NT2/D1 (cell line): Measurements from ENCODE around the gene SDR42E2.

Experiments
- DNase-seq: peaks from one replicate; pipeline ENCODE4 v3.0.0-alpha.2; 2011; ENCODE audit warnings: low read depth, low spot score
- H3K27me3 ChIP-seq: 2 replicates; pipeline ENCODE4 v1.6.0; 2011; ENCODE audit warnings: mild to moderate bottlenecking; ENCODE audit not compliant: insufficient read length, insufficient read depth
- H3K36me3 ChIP-seq: 2 replicates; pipeline ENCODE4 v1.6.1; 2011; ENCODE audit warnings: mild to moderate bottlenecking, low read length, mixed read lengths; ENCODE audit not compliant: insufficient read depth, insufficient read length
- H3K4me1 ChIP-seq: 2 replicates; pipeline ENCODE4 v1.5.1; 2011; ENCODE audit not compliant: insufficient read depth, insufficient read length
- H3K4me3 ChIP-seq: 2 replicates; pipeline ENCODE4 v1.5.1; 2011; ENCODE audit warnings: low read depth; ENCODE audit not compliant: insufficient read length
- H3K9ac ChIP-seq: 2 replicates; pipeline ENCODE4 v1.6.0; 2011; ENCODE audit warnings: low read depth; ENCODE audit not compliant: insufficient read length
- H3K9me3 ChIP-seq: 2 replicates; pipeline ENCODE4 v1.5.1; 2011; ENCODE audit warnings: mild to moderate bottlenecking, low read length; ENCODE audit not compliant: insufficient read depth
- SUZ12 ChIP-seq: IDR thresholded peaks from 2 replicates; pipeline ENCODE4 v1.6.1; 2011; ENCODE audit not compliant: insufficient read length, insufficient read depth; ENCODE audit errors: extremely low read depth
- YY1 ChIP-seq: IDR thresholded peaks from 2 replicates; pipeline ENCODE4 v1.6.1; 2011; ENCODE audit not compliant: insufficient read length, insufficient read depth
- ZNF274 ChIP-seq: IDR thresholded peaks from 2 replicates; pipeline ENCODE4 v1.6.1; 2011; ENCODE audit warnings: mild to moderate bottlenecking, low read depth, low read length

SDR42E2 gene

GRCh38 chr16:22222006-22222405 lies 59.7 kb downstream of the SDR42E2 start:
- DNase-seq: no peak
- no peak overlapping the region for H3K9ac ChIP-seq
- H3K36me3 ChIP-seq: peaks cover 12% of the 10 kb centered on the region
- no peak overlapping the region for H3K4me3 ChIP-seq
- peaks cover 5% of the 10 kb centered on the region for H3K4me1 ChIP-seq
- H3K27me3 ChIP-seq: no peaks in the 10 kb centered on the region
- no peaks in the 10 kb centered on the region for H3K9me3 ChIP-seq
- TF ChIP-seq YY1 (no peak), ZNF274 (no peak), SUZ12 (no peak)

- Histone ChIP-seq H3K4me3 (no peak overlapping the region), H3K9ac (no peak overlapping the region), H3K4me1 (peaks cover 5% of the 10 kb centered on the region), H3K9me3 (no peaks in the 10 kb centered on the region), H3K36me3 (peaks cover 17% of the 10 kb centered on the region), H3K27me3 (no peaks in the 10 kb centered on the region)
- no peak for TF ChIP-seq SUZ12
- no peak for TF ChIP-seq ZNF274
- no peak for TF ChIP-seq YY1
- DNase-seq: no peak
These were observed 60.7 kb downstream of the SDR42E2 start for GRCh38 chr16:22222998-22223397.

- TF ChIP-seq ZNF274: no peak
- no peak for TF ChIP-seq YY1
- TF ChIP-seq SUZ12: no peak
- peaks cover 28% of the 10 kb centered on the region for H3K36me3 ChIP-seq
- H3K9ac ChIP-seq: peak overlapping the region; percentile 23
- peaks cover 5% of the 10 kb centered on the region for H3K4me1 ChIP-seq
- peak; percentile 51 for DNase-seq
- no peaks in the 10 kb centered on the region for H3K27me3 ChIP-seq
- H3K9me3 ChIP-seq: no peaks in the 10 kb centered on the region
- no peak overlapping the region for H3K4me3 ChIP-seq
These were observed 62.8 kb downstream of the SDR42E2 start for GRCh38 chr16:22225060-22225459.

- Histone ChIP-seq H3K9ac (peak overlapping the region; percentile 5), H3K4me3 (no peak overlapping the region), H3K36me3 (peaks cover 23% of the 10 kb centered on the region), H3K27me3 (no peaks in the 10 kb centered on the region), H3K9me3 (no peaks in the 10 kb centered on the region), H3K4me1 (peaks cover 5% of the 10 kb centered on the region)
- no peak for DNase-seq
- no peak for TF ChIP-seq YY1
- no peak for TF ChIP-seq ZNF274
- no peak for TF ChIP-seq SUZ12
These were observed 67.6 kb downstream of the SDR42E2 start for GRCh38 chr16:22229889-22230288.

GRCh38 chr16:22232277-22233036 lies 70.2 kb downstream of the SDR42E2 start:
- H3K9ac ChIP-seq: no peak overlapping the region
- no peak for TF ChIP-seq YY1
- TF ChIP-seq SUZ12: no peak
- H3K36me3 ChIP-seq: peaks cover 16% of the 10 kb centered on the region
- no peaks in the 10 kb centered on the region for H3K9me3 ChIP-seq
- H3K4me3 ChIP-seq: no peak overlapping the region
- H3K4me1 ChIP-seq: no peaks in the 10 kb centered on the region
- H3K27me3 ChIP-seq: no peaks in the 10 kb centered on the region
- DNase-seq: no peak

- peaks cover 17% of the 10 kb centered on the region for H3K36me3 ChIP-seq
- H3K9ac ChIP-seq: no peak overlapping the region
- TF ChIP-seq YY1 (no peak), SUZ12 (no peak), ZNF274 (no peak)
- no peaks in the 10 kb centered on the region for H3K4me1 ChIP-seq
- no peaks in the 10 kb centered on the region for H3K27me3 ChIP-seq
- no peaks in the 10 kb centered on the region for H3K9me3 ChIP-seq
- DNase-seq: no peak
- no peak overlapping the region for H3K4me3 ChIP-seq
These were observed 70.7 kb downstream of the SDR42E2 start for GRCh38 chr16:22233037-22233372.

GRCh38 chr16:22235839-22236745 lies 73.8 kb downstream of the SDR42E2 start:
- Histone ChIP-seq H3K9me3 (no peaks in the 10 kb centered on the region), H3K4me3 (no peak overlapping the region), H3K27me3 (no peaks in the 10 kb centered on the region), H3K9ac (no peak overlapping the region), H3K36me3 (peaks cover 14% of the 10 kb centered on the region), H3K4me1 (no peaks in the 10 kb centered on the region)
- TF ChIP-seq SUZ12: no peak
- DNase-seq: no peak
